NB4 (cell line): ENCODE results near the gene LGALS1.
A peak's percentile ranks its signal among the peaks of the same experiment; 100 is the strongest.

ENCODE experiments used
- DNase-seq: peaks from one replicate; pipeline ENCODE4 v3.0.0; 2010; ENCODE audit warnings: low read depth
- H3K4me3 ChIP-seq: one replicate; pipeline ENCODE4 v1.5.1; 2011; ENCODE audit warnings: mild to moderate bottlenecking, low read depth, low read length, moderate library complexity
- CTCF ChIP-seq: IDR thresholded peaks from one replicate; pipeline ENCODE4 v1.5.1; 2012; ENCODE audit warnings: low read depth, low read length
- MYC ChIP-seq: IDR thresholded peaks from 2 replicates; pipeline ENCODE4 v1.6.1; 2011; ENCODE audit warnings: low read depth, low read length
- POLR2A ChIP-seq: IDR thresholded peaks from 2 replicates; pipeline ENCODE4 v1.6.1; 2011; ENCODE audit warnings: mild to moderate bottlenecking; ENCODE audit not compliant: insufficient read length; ENCODE audit errors: extremely low read depth
- TF ChIP-seq, protein P1 (sequence below): IDR thresholded peaks from 2 replicates; pipeline ENCODE4 v1.6.1; 2011; ENCODE audit warnings: low read depth, low read length

LGALS1 gene

DNA sequence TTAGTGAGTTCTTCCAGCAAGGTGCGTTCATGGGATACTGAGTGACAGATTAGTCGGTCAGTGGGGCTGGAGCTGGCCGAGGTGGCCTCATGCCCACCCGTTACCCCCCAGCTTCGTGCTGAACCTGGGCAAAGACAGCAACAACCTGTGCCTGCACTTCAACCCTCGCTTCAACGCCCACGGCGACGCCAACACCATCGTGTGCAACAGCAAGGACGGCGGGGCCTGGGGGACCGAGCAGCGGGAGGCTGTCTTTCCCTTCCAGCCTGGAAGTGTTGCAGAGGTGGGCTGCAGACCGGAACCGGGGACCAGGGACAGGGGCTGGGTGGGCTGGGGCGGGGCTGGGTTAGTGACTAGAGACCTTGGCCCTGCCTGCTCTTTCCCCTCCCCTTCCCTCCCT, 2.9 kb downstream of the LGALS1 start:
- TF ChIP-seq MYC: no peak
- no peak for TF ChIP-seq POLR2A
- TF ChIP-seq CTCF: no peak
- TF ChIP-seq, protein P1, sequence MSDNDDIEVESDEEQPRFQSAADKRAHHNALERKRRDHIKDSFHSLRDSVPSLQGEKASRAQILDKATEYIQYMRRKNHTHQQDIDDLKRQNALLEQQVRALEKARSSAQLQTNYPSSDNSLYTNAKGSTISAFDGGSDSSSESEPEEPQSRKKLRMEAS: no peak
- no peak for DNase-seq
- H3K4me3 ChIP-seq: no peak overlapping the region

DNA sequence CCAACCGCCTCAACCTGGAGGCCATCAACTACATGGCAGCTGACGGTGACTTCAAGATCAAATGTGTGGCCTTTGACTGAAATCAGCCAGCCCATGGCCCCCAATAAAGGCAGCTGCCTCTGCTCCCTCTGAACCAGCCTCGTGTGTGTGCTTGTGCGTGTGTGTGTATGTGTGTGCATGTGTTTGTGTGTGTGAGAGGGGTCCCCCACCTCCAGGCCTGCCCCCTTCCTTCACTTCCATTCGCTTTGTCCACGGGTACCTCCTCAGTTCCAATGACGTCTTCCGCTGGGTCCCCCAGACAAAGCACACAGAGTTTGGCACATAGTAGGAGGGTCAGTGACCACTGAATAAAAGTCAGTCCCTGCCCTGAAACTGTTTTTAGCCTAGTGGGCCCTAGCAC, 4.2 kb downstream of the LGALS1 start:
- DNase-seq: no peak
- H3K4me3 ChIP-seq: no peak overlapping the region
- no peak for TF ChIP-seq CTCF
- TF ChIP-seq, protein P1: no peak
- TF ChIP-seq MYC: no peak

DNA sequence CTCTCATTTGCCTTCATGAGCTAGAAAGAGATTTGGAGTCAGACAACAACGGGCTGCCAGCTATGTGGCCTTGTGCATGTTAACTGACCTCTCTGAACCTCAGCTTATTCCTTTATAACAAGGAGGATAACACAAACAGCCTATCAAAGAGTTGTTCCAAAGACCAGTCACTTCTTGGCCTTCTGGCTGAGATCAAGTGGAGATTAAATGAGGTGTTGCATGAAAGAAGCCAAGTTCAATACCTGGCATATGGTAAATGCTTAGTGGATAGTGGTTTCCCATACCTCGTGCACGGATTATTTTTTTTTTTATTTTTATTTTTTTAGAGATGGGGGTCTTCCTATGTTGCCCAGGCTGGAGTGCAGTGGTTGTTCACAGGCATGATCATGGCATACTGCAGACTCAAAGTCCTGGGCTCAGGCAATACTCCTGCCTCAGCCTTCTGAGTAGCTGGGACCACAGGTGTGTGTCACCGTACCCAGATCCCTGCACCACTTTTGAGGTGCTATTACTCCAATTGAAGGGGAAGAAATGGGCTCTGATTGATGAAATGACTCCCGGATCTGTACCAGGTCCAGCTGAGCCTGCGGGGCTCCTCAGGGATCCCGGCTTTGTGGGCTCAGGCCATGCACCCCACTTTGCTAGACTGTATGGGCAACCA, 4.9 kb downstream of the LGALS1 start:
- DNase-seq: no peak
- H3K4me3 ChIP-seq: no peak overlapping the region
- TF ChIP-seq CTCF: no peak
- no peak for TF ChIP-seq MYC
- TF ChIP-seq, protein P1: no peak
- TF ChIP-seq POLR2A: no peak

DNA sequence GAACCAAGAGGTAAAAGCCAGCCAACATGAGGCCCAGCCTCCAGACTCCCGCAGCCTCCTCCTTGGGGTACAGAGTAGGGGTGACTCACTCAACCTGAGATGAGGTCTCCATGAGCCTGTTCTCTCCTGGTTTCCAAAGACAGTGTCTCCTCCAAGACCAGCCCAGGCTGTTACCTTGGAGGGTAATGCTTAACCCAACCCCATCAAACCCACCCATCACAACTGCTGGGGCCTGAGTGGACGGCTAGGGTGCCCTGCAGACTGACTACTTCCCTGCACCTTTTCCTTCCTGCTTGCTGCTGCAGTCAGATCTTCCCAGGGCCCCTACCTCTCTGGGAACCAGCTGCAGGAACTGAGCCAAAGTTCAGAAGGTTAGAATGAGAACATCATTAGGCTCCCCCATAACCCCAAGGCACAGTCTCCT, 5.6 kb downstream of the LGALS1 start:
- TF ChIP-seq, protein P1: no peak
- no peak for TF ChIP-seq POLR2A
- no peak for TF ChIP-seq CTCF
- no peak for TF ChIP-seq MYC
- peak; percentile 41 for DNase-seq

DNA sequence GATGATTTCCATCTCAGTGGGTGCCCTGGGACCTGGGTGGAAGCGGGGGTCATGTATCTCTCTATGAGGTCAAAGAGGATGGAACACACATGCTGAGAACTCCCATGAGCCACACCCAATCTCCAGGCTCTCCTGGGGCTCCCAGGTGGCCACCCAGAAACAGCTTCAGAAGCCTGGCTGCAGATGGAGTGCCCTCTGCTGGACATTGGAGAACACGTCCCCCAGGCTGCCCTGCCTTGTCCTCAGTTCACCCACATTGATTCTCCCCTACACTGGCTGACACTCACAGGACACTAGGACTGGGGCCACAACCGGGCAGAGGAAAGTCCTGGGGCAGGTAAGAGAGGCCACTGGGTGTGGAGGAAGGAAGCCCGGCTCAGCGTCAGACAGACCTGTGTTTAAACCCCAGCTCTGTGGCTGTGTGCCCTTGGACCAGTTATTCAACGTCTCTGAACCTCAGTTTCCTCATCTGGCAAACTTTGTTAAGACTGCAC, 6.2 kb downstream of the LGALS1 start:
- TF ChIP-seq, protein P1: no peak
- TF ChIP-seq CTCF: peak; percentile 86
- DNase-seq: peak; percentile 86
- no peak overlapping the region for H3K4me3 ChIP-seq

More for the DNA sequence above, 5.6 kb downstream of the LGALS1 start:
- no peak overlapping the region for H3K4me3 ChIP-seq
